NCI-H524 treated with DMSO at 0.1 percent for 48 hours (cell line): ENCODE results near the gene H6PD.

ENCODE experiments used
- DNase-seq: peaks from one replicate; lab custom pipeline; 2025; lab: John Stamatoyannopoulos, UW

The H6PD gene

GRCh38 chr1:9279172-9279840 is 44.7 kb downstream of the H6PD start:
- no peak for DNase-seq

GRCh38 chr1:9280015-9280860 is 45.7 kb downstream of the H6PD start:
- no peak for DNase-seq

GRCh38 chr1:9281071-9281827 is 46.7 kb downstream of the H6PD start:
- no peak for DNase-seq

GRCh38 chr1:9281908-9282695 is 47.5 kb downstream of the H6PD start:
- no peak for DNase-seq

- DNase-seq: no peak
Measured at GRCh38 chr1:9282696-9282955, 48.1 kb downstream of the H6PD start.

GRCh38 chr1:9284061-9284460 is 49.5 kb downstream of the H6PD start:
- no peak for DNase-seq

GRCh38 chr1:9286556-9286955 is 52.0 kb downstream of the H6PD start:
- no peak for DNase-seq

GRCh38 chr1:9289090-9289534 is 54.5 kb downstream of the H6PD start:
- no peak for DNase-seq

GRCh38 chr1:9289711-9290485 is 55.3 kb downstream of the H6PD start:
- DNase-seq: no peak

GRCh38 chr1:9291914-9292360 is 57.4 kb downstream of the H6PD start:
- no peak for DNase-seq

GRCh38 chr1:9292361-9293240 is 58.0 kb downstream of the H6PD start, which contains the start of gene SPSB1:
TSS of gene SPSB1 (plus strand) at chr1:9292894. CDS start at chr1:9355892, 62,998 bp downstream.
- no peak for DNase-seq

GRCh38 chr1:9293241-9293532 is 58.6 kb downstream of the H6PD start:
- no peak for DNase-seq

GRCh38 chr1:9293533-9294404 is 59.2 kb downstream of the H6PD start:
- DNase-seq: no peak

- DNase-seq: no peak
Measured at GRCh38 chr1:9294405-9294773, 59.8 kb downstream of the H6PD start.

- no peak for DNase-seq
Measured at GRCh38 chr1:9294910-9295636, 60.5 kb downstream of the H6PD start.

GRCh38 chr1:9295884-9296283 is 61.3 kb downstream of the H6PD start:
- no peak for DNase-seq

- no peak for DNase-seq
Measured at GRCh38 chr1:9296850-9297249, 62.3 kb downstream of the H6PD start.

- DNase-seq: no peak
Measured at GRCh38 chr1:9297831-9298230, 63.3 kb downstream of the H6PD start.

GRCh38 chr1:9298282-9298681 is 63.7 kb downstream of the H6PD start:
- no peak for DNase-seq
